GM19193 (cell line): Measurements from ENCODE around the gene BHLHE40.

Experiments
- POLR2A ChIP-seq: IDR thresholded peaks from 4 replicates; pipeline ENCODE4 v1.6.1; 2011; ENCODE audit not compliant: insufficient read depth, insufficient read length; ENCODE audit errors: extremely low read depth

The BHLHE40 gene

DNA sequence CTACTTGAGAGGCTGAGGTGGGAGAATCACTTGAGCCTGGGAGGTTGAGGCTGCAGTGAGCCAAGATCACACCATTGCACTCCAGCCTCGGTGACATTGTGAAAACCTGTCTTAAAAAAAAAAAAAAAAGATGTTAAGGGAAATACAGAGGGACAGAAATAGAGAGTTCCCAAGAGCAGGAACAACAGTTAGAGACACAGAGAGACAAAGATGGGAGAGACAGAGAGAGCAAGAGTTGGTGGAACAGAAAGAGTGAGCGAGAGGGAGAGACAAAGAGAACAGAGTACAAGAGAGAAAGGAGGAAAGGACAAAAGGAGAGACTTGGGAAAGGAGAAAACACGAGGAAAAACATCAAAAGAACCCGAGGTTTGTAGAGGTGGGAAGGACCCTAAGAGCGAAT lies 35.8 kb downstream of the BHLHE40 start:
- no peak for TF ChIP-seq POLR2A

GRCh38 chr3:5016211-5017161 lies 37.2 kb downstream of the BHLHE40 start:
- no peak for TF ChIP-seq POLR2A

DNA sequence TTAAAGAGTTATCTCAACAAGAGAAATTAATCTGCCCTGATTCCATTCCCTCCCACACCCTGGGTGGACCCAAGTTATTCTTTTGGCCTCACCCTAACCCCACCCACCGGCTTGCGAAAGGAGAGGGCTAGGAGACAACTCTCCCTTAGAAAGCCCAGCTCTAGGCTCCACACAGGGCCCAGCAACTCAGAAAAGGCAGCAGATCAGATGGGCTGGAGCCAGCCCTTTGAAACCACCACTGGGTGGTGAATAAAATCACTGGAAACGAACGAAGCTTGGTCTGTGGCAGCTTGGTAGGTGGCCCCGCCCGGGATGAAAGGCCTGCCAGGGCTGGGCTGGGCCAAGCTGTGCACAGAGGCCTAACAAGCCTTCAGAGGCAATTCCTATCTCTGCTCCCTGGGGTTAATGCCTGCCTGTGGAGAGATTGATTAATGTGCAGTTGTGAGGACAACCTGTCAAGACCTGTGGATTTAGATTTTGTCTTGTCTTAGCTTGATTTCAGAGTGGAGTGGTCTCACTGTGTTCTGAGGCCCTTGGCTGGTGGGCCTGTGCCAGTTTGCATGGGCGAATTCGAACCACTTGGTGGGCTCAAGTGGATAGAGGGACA lies 38.8 kb downstream of the BHLHE40 start:
- TF ChIP-seq POLR2A = no peak

GRCh38 chr3:5019411-5020241 lies 40.4 kb downstream of the BHLHE40 start:
- no peak for TF ChIP-seq POLR2A

DNA sequence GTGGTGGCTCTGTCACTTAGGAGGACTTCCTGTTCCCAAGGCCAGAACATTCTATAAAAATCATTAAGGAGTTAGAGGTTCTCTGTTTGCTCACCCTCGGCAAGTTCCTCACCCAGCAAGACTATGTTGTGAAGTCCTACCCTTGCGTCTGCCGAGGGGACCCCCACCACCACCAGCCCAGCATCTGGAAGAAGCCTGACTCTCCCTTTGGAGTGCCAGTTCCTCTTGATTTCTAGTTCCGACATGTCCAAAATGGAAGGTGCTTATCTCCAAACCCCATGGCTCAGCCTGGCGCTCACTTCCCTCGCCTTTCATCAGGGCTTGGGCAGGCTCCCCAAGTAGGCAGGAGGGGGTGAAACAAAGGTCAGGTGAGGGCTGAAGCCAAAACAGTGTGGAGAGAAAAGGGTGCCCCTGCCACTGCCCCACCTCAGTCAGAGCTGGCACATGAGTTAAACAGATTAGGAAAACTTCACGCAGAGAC lies 41.0 kb downstream of the BHLHE40 start:
- no peak for TF ChIP-seq POLR2A

DNA sequence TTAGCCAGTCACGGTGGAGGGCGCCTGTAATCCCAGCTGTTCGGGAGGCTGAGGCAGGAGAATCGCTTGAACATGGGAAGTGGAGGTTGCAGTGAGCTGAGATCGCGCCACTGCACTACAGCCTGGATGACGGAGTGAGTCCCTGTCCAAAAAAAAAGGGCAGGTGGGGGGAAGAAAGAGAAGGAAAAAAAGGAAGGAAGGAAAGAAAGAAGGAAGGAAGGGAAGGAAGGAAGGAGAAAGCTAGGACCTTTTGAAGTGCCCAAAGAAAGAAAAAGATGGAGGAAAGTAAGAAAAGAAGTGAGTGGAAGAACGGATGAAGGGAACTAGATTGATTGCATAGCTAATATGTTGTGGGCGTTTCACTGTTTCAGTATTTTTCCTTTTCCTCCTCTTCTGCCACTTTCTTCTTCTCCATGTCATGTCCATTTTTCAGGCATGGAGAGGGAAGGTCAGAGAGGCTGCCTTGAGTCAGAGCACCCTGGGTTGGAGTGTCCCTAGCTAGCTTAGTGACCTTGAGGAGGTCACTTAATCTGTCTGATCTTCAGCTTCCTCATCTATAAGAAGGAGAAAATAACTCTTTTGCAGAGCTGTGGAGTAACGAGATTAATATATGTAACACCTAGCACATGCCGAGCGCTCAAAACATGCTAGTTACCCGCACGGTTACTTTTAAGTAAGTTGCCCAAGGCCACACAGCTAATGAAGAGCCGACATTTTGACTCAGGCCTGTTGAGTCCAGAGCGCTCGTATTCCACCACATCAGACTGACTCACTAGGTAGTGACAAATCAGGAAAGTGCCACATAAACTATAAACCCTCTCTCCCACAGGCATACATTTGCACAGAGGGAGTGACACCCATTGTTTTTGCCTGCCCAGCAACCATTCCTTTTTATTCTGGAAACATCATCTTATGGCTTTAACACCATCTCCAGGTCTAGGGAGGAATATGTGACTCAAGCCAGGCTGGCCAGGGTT lies 42.2 kb downstream of the BHLHE40 start:
- TF ChIP-seq POLR2A = no peak

DNA sequence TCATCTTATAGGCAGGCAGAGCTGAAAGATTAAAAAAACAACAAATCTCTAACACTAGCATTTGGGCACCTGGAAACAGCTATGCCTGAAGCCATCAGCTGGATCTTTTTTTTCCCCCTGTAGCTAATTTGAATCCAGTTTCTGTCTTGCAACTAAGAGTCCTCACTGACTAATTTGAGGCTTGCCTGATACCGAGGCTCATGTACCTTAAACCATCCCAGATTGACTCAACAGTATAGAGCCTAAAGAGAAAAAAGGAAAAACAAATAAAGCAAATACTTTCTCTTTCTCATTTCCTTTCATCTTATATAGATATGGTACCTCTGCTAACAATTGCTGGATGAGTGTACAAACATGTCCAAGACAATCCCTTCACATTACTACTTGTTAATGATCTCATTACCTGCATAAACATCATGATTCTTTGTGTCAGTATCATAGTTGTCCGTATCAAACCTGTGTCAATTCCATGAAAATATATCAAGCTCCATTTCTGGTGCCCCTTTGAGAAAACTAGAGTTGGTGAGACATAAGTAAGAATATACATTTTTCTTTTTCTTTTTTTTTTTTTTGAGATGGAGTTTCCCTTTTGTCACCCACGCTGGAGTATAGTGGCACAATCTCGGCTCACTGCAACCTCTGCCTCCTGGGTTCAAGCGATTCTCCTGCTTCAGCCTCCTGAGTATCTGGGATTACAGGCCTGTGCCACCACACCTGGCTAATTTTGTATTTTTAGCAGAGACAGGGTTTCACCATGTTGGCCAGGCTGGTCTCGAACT lies 43.1 kb downstream of the BHLHE40 start:
- no peak for TF ChIP-seq POLR2A

DNA sequence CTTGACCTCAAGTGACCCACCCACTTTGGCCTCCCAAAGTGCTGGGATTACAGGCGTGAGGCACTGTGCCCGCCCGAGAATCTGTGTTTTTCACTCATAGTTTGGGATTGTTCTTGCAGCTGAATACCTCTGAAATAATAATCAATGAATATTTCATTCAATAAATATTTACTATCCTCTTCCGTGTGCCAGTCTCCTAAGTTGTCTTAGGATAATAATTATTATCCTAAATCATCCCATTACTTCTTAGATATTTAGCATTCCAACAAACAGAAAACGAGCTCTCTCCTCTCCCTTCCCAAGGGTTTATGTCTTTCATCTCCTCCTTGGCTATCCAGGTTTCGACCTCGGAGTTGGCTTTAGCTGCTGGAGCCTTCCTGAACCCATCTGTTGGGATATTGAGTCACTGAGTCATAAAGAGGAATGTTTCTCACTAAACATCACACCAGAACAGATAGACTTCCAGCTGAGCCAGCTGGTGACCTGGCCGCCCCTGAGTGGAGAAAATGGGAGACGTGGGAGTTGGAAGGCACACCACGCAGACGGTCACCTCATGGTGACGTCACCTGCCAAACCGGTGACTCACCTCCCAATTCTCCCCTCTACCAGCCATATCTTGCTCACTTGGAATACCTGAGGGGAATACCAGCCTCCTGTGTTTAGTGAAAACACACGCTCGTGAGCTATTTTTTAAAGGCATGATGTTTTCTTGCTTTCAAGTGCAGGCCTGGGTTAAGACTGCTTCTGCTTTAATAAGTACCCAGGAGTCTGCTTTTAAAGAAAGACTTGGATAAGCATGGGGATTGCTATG lies 43.9 kb downstream of the BHLHE40 start:
- TF ChIP-seq POLR2A = no peak

- no peak for TF ChIP-seq POLR2A
These were observed 44.6 kb downstream of the BHLHE40 start for GRCh38 chr3:5023777-5024346.

GRCh38 chr3:5026046-5026362 lies 46.8 kb downstream of the BHLHE40 start:
- no peak for TF ChIP-seq POLR2A

DNA sequence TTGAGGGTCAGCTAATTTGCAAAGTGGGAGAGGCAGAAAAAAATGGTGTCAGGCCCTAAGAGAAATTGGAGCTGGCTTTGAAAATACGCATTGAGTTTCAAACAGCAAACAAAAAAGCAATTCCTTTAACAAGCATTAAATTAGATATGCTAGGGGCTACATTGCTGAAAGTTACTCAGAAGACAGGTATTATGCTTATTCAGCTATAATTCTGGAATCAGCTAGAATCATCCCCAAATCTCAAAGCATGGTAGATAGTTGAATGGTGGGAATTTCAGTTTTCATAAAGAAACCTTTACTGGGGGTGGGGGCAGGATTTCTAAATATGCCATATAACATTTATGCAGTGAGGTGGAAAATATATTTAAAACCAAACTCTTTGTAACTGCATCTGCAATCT lies 50.5 kb downstream of the BHLHE40 start:
- no peak for TF ChIP-seq POLR2A

DNA sequence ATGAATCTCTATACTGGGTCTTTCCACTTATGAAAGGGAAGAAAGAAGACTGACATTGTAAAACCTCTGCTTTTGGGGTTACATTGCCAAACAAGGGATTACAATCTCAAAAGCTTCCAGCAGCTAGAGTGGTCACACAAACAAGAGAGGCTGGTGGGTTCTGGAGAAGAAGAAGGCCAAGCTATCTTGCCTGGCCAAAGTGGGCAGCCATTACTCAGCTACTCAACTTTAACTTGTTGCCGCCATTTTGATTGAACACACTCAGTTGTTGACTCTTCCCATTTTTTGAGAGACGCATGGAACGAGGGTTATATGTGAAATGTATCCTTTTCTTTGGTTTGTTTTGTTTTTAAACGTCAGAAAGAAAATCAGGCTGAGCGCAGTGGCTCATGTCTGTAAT lies 50.9 kb downstream of the BHLHE40 start:
- TF ChIP-seq POLR2A = no peak
